Measurements from ENCODE around the gene GARS1.
"Not testable (repeated sequence)": the region's sequence is repeated elsewhere in the genome, so short reads cannot be mapped to it uniquely, and the experiment has no call there.

Gene GARS1

DNA sequence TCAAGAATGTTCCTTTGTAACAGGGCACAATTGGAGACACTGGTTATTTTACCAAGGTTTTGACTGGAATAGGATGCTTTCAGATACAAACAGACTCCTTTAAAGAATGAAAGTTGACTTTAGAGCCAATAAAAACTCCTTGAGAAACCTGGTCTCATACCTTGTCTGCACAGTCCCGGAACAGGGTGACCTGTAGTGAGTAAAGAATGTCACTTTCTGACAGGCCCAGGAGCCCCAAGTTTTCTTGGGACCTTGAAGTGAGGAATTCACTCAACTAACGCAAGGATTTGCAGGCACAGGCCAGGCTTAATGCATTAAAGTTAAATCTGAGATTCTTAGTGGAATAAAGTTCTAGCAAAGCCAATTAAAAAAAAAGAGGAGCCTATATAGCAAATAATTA, 11.5 kb upstream of the GARS1 start:
- no peak for DNase-seq

DNA sequence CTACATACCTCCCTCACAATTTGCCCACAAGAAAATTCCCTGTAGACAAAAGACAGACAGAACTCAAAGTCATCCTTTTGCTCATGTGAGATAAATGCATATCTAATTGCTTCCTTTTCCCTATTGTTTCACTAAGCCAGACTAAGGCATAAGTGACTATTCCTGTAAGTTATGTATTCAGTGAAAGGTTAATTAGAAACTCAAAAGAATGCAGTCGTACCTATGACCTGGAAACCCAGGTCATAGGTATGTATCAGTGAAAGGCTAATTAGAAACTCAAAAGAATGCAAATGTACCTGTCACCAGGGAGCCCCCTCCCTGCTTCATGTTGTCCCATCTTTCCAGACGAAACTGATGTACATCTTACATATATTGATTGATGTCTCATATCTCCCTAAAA, 10.3 kb upstream of the GARS1 start:
- DNase-seq = no peak

DNA sequence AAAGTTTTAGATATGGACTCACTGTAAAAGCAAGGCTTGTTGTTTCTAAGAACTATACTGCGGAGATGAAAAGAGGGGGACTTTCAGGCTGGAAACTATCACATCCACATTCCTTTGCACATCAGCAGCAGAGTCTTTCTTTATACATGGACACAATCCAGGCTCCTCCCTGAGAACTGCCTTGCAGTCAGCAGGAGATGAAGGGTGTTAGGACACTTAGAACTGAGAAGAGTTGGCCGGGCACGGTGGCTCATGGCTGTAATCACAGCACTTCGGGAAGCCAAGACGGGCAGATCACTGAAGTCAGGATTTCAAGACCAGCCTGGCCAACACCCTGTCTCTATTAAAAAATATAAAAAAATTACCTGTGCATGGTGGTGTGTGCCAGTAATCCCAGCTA, 9.7 kb upstream of the GARS1 start:
- no peak for DNase-seq

DNA sequence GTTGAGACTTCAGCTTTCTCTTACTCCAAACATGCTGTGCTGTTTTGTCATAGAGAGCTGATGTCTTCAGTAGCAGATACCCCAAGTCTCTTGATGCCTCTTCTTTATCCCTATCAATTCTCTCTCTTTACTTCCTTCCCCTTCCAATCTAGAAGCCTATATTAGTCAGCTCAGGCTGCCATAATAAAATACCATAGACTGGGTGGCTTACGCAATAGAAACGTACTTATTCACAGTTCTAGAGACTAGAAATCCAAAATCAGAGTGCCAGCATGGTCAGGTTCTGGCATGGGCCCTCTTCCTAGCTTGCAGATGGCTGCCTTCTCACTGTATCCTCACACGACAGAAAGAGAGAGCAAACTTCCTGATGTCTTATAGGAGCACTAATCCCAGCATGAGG, 9.0 kb upstream of the GARS1 start:
- DNase-seq = no peak

DNA sequence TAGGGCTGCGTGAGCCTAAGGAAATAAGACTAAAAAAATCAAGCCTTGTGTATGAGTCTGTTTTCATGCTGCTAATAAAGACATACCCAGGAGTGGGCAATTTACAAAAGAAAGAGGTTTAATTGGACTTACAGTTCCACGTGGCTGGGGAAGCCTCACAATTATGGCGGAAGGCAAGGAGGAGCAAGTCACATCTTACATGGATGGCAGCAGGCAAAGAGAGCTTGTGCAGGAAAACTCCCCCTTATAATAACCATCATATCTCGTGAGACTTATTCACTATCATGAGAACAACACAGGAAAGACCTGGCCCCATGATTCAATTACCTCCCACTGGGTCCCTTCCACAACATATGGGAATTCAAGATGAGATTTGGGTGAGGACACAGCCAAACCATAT, 7.1 kb upstream of the GARS1 start:
- not testable (repeated sequence) for DNase-seq

DNA sequence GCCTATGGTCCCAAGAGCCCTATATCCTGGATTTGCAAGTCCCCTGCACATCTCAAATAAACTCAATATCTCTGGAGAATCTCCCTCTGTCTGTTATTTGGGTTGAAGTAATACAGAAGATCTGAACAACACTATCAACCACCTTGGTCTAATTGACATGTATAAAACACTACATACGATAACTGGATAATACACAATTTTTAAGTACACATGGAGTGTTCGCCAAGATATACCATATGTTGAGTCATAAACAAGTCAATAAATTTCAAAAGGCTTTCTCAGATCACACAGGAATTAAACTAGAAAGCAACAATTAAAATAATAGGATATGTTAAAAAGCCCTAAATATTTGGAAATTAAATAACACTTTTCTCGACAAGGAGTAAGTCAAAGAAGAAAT, 5.6 kb upstream of the GARS1 start:
- no peak for DNase-seq

DNA sequence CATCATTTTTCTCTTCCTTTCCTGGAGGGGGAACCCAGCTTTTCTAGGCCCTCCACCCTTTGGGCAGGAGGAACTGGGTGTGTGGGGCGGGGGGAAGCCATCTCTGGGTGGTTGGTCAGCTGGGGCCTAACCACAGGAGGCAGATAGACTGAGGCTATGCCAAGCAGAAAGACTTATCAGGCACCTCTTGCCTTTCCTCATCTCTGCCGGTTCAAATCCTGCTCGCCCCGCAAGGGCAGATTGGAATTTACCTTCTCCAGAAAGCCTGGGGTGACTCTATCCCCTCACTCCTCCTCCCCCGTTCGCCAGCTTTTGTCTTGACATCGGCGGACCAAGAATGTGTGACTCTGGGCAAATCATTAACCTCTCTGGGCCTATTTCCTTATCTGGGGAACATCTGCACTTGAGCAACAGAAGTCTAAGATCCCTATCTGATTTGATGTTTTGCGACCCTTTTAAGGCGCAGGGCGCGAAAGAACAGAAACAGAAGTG, 584 bp upstream of the GARS1 start:
- no peak for DNase-seq

DNA sequence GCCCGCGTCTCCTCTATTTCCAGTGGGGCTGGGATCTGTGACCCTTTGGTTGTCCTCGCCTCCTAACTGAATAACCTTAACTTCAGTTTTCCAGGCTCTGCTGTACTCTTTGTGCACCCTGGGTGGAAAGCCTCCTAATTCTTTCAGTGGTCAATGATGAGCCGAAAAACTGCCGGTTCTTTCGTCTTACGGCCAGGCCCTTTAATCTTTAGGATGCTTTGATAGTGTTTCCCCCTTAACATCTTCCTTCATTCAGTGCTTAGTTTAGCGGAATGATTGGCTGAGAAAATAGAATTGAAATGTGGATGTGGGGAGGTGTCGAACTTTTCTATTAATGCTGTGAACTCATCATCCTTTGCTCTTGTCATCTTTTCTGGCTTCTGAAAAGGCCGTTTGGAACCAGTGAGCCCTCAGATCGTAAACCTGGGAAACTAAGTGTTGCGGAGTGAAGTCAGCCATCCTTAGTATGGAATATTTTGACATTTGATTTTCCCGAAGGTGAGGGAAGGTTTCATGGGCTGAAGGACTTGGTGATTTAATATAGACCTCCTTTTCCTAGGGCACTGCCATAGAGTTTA, 847 bp downstream of the GARS1 start:
- DNase-seq = no peak

DNA sequence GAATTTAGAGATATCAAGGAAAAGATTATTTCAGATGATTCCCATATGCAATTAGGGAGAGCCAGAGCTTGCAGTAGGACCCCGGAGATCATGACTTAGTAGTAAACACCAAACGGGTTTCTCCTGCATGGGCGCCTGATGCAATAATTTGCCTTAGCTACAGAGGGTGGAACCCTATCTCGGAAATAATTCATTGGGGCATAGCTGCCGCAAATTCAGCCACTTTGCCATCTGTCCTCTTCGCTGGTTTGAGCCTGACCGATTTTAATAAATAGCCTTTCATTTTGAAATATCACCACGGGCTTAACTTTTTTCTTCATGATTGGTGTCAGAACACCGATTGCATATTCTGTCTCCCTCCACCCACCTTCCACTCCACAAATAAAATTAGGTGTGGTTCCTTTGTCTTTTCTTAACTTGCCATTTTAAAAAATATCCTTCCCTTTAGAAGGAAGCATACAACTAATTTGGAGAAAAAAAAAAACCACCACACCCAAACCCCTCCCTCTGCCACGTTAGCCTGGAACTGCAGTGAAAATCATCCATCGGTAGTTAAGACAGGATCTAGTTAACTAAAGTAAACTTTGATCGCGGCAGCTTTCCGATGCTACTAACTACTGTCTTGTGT, 1.4 kb downstream of the GARS1 start:
- DNase-seq = peak; percentile 59

DNA sequence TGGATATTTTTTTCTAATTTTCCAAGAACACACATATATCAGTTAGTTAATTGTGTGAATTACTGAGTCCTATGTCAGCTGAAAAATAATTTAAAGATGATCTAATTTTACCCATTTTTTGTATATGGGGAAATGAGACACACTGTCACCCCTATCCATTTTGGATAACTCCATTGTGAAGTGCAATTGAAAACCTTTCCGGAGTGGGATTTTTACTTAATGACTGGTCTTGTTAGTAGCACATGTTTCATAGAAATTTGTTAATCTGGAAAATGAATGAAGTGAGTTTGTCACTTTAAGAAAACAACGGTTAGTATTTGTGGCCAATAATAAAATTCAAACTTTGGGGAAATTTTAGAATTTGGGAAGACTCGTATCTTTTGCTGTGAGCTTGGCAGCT, 2.0 kb downstream of the GARS1 start:
- peak; percentile 11 for DNase-seq

DNA sequence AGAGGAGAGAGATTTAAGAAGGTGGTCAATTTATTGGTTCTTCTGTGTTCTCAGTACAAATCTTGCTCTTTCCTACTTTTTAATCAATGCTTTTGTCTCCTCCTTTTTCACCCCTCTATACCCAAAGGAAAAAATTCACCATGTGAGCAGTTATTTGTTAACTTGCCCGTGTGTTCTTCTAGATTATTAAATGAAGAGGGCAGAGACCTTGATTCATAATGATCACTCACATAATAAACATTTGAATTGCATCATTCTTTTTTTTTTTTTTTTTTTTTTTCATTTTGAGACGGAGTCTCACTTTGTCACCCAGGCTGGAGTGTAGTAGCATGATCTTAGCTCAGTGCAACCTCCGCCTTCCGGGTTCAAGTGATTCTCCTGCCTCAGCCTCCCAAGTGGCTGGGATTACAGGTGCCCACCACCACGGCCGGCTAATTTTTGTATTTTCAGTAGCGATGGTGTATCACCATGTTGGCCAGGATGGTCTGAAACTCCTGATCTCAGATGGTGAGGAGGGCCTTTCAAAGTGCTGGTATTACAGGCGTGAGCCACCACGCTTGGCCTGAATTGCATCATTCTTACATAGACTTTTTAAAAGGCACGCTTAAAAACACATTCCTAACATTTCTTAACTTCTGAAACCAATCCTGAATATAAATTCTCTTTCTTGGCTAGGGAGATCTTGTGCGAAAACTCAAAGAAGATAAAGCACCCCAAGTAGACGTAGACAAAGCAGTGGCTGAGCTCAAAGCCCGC, 3.6 kb downstream of the GARS1 start:
- peak; percentile 35 for DNase-seq

DNA sequence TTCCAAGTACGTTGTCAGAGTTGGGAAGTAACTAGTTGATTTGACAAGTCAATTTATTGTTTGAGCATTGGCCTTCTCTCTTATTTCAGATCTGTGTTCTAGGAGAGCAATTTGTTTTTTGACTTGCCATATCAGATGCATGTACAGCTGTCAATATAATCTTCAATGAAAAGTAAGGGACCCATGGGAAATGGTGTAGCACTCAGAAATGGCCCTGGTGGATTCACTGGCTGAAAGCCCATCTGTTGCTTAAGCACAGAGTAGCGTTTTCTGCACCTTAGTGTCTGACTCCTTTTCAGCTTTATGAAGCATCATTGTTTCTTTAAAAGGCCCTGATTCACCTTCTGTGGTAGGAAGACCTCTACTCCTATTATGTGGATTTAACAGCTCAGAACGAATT, 10.2 kb downstream of the GARS1 start:
- DNase-seq = no peak

DNA sequence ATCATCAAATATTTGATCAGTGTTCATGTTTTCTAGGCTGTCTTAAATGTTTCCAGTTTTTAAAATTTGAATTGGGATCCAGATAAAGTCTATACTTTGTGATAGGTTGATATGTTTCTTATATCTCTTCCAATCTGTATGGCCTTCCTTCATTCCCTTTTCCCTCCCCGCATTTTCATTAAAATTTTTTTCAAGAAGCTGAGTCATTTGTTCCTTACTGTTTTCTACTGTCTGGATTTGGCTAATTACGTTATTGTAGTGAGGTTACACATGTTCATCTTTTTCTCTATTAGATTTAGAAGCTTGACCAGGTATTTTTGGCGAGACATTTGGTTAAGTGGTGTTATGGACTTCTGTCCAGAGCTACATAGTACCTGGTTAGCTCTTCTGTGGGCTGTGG, 11.2 kb downstream of the GARS1 start:
- DNase-seq = no peak

DNA sequence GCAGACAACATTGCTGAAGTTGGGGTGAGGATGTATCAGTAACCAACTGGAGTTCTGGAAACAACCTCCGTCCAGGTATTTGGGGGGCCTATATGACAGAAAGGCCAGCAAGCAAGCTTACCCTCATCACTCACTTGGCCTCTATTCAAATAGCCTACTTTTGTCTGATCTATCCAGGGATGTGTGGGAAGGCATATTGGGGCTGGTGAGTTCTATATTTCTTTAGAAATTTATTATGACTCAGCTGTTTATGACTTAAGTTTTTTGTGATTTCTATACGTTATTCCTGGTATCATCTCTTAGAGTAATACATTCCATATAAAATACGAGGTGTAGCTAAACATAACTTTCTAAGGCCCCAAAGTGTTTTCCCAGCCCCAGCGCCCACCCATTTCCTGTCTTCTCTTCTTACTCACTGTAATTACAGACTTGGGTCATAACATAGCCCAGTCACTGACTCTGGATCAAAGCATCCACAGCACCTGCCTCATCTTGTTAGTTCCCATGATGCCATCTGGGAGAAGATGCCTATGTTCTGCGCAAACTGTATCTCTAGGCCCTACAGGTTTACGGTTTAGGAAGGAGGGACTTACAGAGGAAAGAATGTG, 18.1 kb downstream of the GARS1 start:
- DNase-seq = peak; percentile 46

DNA sequence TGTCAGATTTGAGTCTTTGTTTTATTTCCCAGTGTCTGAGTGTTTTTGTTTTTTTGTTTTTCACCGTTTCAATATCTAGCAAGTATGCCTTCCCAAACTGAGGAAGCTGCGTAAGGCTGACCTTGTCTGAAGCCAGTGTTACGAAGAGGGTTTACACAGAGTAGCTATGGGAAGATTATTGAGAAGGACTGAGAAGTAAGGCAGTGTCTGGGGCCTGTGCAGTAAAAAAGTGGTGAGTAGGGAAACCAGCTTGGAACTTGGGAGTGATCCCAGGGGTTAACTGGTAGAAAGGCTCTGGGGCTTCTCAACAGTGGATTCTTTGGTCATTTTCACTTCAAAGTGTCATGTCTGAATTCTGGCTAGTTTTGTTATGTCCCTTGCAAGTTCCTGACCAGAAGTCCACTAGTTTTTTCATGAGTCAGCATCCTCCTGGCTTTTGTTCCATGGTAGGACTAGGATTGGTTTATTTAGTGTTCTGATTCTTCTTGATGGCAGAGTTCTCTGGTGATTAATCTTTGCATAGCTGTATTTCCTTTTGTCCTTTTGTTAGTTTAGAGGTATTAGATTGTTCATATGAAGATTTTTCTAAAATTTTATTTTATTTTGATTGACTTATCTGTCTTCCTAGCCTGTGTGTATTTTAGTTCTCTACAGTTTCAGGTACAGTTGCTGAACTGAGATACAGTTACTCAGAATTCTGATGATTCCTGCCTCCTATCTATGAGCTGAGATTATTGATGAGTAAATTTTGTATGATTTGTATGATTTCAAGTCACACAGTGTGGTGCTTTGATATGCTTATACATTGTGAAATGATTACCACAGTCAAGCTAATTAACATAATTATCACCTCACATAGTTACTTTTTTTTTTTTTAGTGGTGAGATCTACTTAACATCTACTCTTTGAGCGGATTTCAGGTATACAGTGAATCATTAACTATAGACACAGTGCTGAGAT, 19.0 kb downstream of the GARS1 start:
- peak; percentile 18 for DNase-seq

DNA sequence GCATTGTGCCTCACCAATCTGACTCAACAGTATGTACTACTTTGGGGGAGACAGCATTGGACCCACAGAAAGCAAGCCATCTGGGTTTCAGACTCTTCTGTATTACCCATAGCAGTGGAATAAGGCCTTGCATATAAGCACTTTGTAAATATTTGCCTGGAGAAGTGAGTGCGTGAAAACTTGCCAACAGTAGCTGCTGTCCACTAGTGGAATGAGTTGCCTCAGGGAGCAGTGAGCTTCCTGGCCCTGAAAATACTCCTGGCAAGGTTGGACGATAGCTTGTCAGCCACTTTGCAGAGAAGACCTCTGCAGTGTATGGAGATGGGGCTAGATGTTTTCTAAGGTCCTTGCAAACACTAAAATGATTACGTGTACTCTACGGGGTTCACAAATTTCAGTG, 21.6 kb downstream of the GARS1 start:
- DNase-seq = no peak

DNA sequence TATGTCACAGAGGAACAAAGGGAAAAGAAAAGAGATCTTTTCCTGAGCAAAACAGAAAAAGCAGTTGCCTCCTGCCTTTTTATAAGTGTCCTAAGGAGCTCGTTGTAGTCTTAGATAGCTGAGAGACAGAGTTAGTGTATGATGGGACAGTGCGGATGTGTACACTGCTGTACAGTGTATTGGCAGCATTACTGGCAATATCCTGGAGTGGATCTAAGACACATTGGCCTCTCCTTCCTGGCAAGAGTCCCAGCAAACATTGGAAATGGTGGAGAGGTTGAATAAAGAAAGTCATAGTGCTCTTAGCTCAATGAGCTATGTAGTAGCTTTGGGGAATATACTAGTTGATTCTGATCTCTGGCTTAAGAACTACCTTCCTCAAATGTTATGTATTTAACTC, 22.7 kb downstream of the GARS1 start:
- no peak for DNase-seq

DNA sequence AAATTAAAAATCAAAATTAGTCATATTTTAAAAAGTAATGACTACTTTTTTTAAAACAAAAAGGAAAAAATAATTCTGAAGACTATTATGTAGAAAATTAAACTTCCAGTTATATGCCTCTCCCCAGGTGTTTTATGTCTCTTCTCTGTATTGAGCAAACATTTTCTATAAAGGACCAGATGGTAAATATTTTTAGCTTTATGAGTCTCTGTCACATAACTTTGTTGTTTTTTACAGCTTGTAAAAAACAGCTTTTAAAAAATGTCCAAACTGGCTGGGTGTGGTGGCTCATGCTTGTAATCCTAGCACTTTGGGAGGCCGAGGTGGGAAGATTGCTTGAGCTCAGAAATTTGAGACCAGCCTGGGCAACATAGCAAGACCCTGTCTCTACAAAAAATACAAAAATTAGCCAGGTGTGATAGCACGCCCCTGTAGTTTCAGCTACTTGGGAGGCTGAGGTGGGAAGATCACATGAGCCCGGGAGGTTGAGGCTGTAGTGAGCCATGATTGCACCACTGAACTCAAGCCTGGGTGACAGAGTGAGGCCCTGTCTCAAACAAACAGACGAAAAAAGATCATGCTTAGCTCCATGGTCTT, 23.5 kb downstream of the GARS1 start:
- no peak for DNase-seq

DNA sequence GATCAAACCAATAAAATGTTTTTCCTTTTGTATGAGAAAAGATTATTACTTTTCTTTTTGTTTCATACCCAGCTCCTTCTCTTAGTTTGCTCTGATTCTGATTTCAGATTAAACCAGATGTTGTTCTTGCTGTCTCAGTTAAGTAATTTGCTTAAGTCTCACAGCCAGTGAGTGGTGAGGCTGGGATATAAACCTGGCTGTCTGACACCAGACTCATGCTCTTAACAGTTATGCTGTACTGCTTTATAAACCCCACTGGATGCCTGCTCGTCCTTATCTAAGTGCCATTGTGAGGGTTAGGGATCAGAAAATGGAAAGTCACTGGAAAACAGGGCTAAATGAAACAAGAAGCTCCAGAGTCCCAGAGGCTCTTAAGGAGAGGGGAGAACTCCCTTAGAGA, 24.3 kb downstream of the GARS1 start:
- no peak for DNase-seq

DNA sequence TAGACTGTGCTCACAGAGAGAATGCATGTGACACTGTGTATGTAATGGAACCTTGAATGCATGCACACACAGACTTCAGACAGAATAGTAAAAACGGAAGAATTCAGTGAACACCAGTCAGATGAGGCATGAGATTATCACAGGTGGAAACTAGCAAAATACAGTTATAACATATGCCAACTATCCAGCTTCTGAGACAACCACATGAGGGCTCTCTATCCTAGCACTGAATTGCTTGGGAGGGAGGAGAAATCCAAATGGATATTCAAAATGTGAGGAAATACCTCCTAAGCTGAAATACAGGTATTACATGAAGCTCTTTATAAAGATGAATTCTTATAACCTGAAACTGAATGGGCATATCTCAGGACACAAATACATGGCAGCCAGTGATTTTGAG, 30.6 kb downstream of the GARS1 start:
- no peak for DNase-seq

DNA sequence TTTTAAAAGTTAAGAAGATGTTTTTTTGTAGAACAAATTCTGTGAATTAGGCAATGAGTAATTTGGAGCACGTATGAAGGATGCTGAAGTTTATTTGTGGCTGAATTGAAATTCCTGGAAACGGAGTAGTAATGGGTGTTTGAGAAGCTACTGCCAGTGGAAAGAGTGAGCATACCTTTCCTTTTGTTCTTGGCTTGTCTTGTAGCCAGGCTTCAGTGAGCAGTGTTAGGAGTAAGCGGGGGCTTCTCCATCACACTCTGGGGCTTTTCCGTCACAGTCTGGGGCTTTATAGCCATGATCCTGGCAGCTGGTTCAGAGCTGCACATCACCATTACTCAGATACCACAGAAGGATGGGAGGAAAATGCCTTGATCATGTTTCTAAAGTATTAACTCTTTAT, 32.3 kb downstream of the GARS1 start:
- no peak for DNase-seq

DNA sequence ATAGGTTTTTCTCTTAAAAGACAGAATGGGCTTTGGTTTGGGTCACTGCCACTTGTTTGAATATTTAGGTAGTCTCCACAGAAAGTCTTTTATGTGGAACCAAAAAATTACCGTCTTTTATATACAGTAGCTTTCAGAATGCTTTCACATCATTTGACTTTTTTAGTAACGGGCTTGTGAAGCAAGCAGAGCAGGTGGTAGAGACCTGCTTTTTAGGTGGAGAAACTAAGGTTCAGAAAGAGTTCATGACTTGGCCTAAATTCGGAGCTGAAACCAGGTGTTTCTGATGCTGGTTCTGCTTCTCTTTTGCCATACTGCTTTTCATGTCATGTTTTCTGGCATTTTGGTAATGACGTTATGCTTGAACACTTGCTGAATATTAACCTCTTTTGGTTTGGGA, 36.3 kb downstream of the GARS1 start:
- DNase-seq = no peak
